Measurements from ENCODE around the gene CLDN16.

Gene CLDN16

DNA sequence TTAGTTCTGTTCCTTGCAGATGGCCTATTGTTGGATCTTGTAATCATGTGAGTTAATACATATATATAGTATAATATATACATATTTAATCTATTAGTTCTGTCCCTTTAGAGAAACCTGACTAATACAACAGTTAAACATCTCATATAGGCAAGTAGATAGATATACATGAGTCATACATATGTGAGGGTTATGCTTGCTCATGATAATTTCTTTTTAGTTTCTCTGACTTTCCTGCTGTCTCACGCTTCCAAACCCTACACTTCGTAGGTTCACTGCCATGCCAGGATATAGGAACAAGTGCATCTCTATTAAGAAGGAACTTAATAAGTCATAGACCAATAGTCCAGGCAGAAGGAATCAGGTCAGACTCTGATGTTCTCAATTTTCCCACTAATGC is 16.8 kb upstream of the CLDN16 start:
- H3K9ac ChIP-seq (ENCODE audit: low read depth, low read length): no peak overlapping the region
- no peaks in the 10 kb centered on the region for H3K27me3 ChIP-seq (ENCODE audit: insufficient read depth, low read length, poor library complexity)
- H3K27ac ChIP-seq (ENCODE audit: low read length): no peak overlapping the region
- H3K9me3 ChIP-seq (ENCODE audit: insufficient read depth, low read length, severe bottlenecking): no peaks in the 10 kb centered on the region
- no peaks in the 10 kb centered on the region for H4K20me1 ChIP-seq (ENCODE audit: insufficient read depth, low read length)
- no peak for DNase-seq
- no peak overlapping the region for H3K4me3 ChIP-seq (ENCODE audit: low read depth in 1 of 2, low read length in 2 of 2)
- no peaks in the 10 kb centered on the region for H3K36me3 ChIP-seq (ENCODE audit: insufficient read depth, low read length)
- no peak overlapping the region for H3K4me2 ChIP-seq (ENCODE audit: insufficient read depth, low read length)
- H3K79me2 ChIP-seq (ENCODE audit: insufficient read depth, low read length): no peaks in the 10 kb centered on the region
- no peak for ATAC-seq (ENCODE audit: insufficient read depth, low read depth)
- TF ChIP-seq EZH2 (IDR thresholded peaks at IDR 0.05; ENCODE audit: borderline replicate concordance, low read depth, low read length, severe bottlenecking): no peak
- TF ChIP-seq, protein P1, sequence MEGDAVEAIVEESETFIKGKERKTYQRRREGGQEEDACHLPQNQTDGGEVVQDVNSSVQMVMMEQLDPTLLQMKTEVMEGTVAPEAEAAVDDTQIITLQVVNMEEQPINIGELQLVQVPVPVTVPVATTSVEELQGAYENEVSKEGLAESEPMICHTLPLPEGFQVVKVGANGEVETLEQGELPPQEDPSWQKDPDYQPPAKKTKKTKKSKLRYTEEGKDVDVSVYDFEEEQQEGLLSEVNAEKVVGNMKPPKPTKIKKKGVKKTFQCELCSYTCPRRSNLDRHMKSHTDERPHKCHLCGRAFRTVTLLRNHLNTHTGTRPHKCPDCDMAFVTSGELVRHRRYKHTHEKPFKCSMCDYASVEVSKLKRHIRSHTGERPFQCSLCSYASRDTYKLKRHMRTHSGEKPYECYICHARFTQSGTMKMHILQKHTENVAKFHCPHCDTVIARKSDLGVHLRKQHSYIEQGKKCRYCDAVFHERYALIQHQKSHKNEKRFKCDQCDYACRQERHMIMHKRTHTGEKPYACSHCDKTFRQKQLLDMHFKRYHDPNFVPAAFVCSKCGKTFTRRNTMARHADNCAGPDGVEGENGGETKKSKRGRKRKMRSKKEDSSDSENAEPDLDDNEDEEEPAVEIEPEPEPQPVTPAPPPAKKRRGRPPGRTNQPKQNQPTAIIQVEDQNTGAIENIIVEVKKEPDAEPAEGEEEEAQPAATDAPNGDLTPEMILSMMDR (IDR thresholded peaks at IDR 0.05; ENCODE audit: borderline replicate concordance, extremely low read depth, low read length, poor library complexity, severe bottlenecking): no peak
- H2AFZ ChIP-seq (ENCODE audit: low read depth, low read length): no peak overlapping the region
- H3K4me1 ChIP-seq (ENCODE audit: insufficient read depth, low read length): no peaks in the 10 kb centered on the region

DNA sequence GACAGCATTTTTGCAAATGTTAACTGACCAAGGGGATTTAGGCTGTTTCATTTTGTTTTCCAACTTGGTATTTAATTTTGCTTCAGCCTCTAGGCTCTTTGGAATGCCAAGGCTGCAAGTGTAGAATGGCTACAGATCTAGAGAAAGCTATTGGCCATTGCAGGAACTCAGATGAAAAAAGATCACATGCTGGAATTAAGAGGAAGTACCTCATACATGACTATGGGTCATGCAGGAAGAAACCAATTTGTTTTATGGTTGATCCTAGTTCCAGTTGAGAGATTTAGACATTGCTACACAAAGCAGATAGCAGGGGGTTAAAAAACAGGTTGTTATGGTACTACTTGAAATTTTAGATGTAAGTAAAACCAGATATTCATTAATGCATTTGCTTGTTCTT is 12.7 kb upstream of the CLDN16 start:
- H3K36me3 ChIP-seq (ENCODE audit: insufficient read depth, low read length): no peaks in the 10 kb centered on the region
- no peaks in the 10 kb centered on the region for H4K20me1 ChIP-seq (ENCODE audit: insufficient read depth, low read length)
- H3K27me3 ChIP-seq (ENCODE audit: insufficient read depth, low read length, poor library complexity): no peaks in the 10 kb centered on the region
- ATAC-seq (ENCODE audit: insufficient read depth, low read depth): no peak
- H3K4me1 ChIP-seq (ENCODE audit: insufficient read depth, low read length): no peaks in the 10 kb centered on the region
- DNase-seq: no peak
- no peak overlapping the region for H3K9ac ChIP-seq (ENCODE audit: low read depth, low read length)
- H2AFZ ChIP-seq (ENCODE audit: low read depth, low read length): no peak overlapping the region
- no peak overlapping the region for H3K4me2 ChIP-seq (ENCODE audit: insufficient read depth, low read length)
- no peaks in the 10 kb centered on the region for H3K79me2 ChIP-seq (ENCODE audit: insufficient read depth, low read length)
- H3K4me3 ChIP-seq (ENCODE audit: low read depth in 1 of 2, low read length in 2 of 2): no peak overlapping the region
- no peak overlapping the region for H3K27ac ChIP-seq (ENCODE audit: low read length)
- no peak for TF ChIP-seq EZH2 (IDR thresholded peaks at IDR 0.05; ENCODE audit: borderline replicate concordance, low read depth, low read length, severe bottlenecking)
- TF ChIP-seq, protein P1 (IDR thresholded peaks at IDR 0.05; ENCODE audit: borderline replicate concordance, extremely low read depth, low read length, poor library complexity, severe bottlenecking): no peak
- no peaks in the 10 kb centered on the region for H3K9me3 ChIP-seq (ENCODE audit: insufficient read depth, low read length, severe bottlenecking)

DNA sequence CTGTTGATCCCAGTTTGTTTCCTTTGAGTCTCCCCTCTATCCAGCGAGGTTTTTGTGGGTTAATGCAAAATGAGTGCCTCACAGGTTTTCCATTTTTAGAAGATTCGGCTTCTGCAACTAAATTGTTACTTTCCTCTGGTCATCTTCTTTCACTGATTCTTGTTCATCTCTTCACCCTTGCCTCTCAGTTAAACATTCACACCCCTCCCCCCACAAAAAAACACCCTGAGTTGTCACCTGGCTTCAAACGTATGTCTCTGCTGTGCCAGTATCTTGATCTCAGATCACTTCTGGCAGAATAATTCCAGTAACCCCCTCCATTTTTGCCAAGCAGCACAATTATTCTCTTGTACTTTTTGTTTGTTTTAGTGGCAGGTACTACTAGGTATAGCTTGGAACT is 12.3 kb upstream of the CLDN16 start:
- Histone ChIP-seq H4K20me1 (ENCODE audit: insufficient read depth, low read length) (no peaks in the 10 kb centered on the region), H3K36me3 (ENCODE audit: insufficient read depth, low read length) (no peaks in the 10 kb centered on the region), H3K79me2 (ENCODE audit: insufficient read depth, low read length) (no peaks in the 10 kb centered on the region), H3K27me3 (ENCODE audit: insufficient read depth, low read length, poor library complexity) (no peaks in the 10 kb centered on the region), H3K4me1 (ENCODE audit: insufficient read depth, low read length) (no peaks in the 10 kb centered on the region), H3K27ac (ENCODE audit: low read length) (no peak overlapping the region), H3K9me3 (ENCODE audit: insufficient read depth, low read length, severe bottlenecking) (no peaks in the 10 kb centered on the region), H3K4me3 (ENCODE audit: low read depth in 1 of 2, low read length in 2 of 2) (no peak overlapping the region), H2AFZ (ENCODE audit: low read depth, low read length) (no peak overlapping the region), H3K4me2 (ENCODE audit: insufficient read depth, low read length) (no peak overlapping the region), H3K9ac (ENCODE audit: low read depth, low read length) (no peak overlapping the region)
- TF ChIP-seq, protein P1 (IDR thresholded peaks at IDR 0.05; ENCODE audit: borderline replicate concordance, extremely low read depth, low read length, poor library complexity, severe bottlenecking): no peak
- no peak for TF ChIP-seq EZH2 (IDR thresholded peaks at IDR 0.05; ENCODE audit: borderline replicate concordance, low read depth, low read length, severe bottlenecking)
- ATAC-seq (ENCODE audit: insufficient read depth, low read depth) (no peak), DNase-seq (no peak)

Data from DND-41 (cell line).